GM12878 (cell line): ENCODE data around the gene CALN1. TPM values are rescaled to one million over a fixed set of nuclear protein-coding genes. Genes with fewer than 3 reads are reported as not detected.

ENCODE experiments used
- ATAC-seq: fragments of 200-7000 bp; cut with Tn5 transposase; 3 replicates; pipeline ENCODE4 v1.9.1; 2020; ENCODE audit warnings: mild to moderate bottlenecking, moderate library complexity
- BruUV-seq: library from RNA; stranded (reverse); fragments of 400-500 nt; replicated peaks from 2 replicates; lab custom pipeline; 2021; lab: Mats Ljungman, UMichigan
- CTCF ChIA-PET: fragments of 300-600 bp; sonication (Branson Sonifier 250); formaldehyde crosslinking; extraction: SDS; loops from one replicate; lab custom pipeline; 2021; ENCODE audit warnings: inconsistent platforms; lab: Yijun Ruan, JAX
- POLR2A ChIA-PET: fragments of 350-600 bp; formaldehyde crosslinking; extraction: SDS; loops from one replicate; lab custom pipeline; 2021; ENCODE audit warnings: inconsistent platforms; lab: Charles Lee
- RAD21 ChIA-PET: fragments of 300-600 bp; sonication (Branson Sonifier 250); formaldehyde crosslinking; loops from one replicate; lab custom pipeline; 2023; ENCODE audit warnings: antibody characterized with exemption; ENCODE audit not compliant: unreplicated experiment; lab: Charles Lee
- SMC1A ChIA-PET: fragments of 300-600 bp; sonication (Branson Sonifier 250); formaldehyde crosslinking; loops from one replicate; lab custom pipeline; 2023; ENCODE audit not compliant: unreplicated experiment, uncharacterized antibody; lab: Charles Lee
- DNase-seq: peaks from one replicate; pipeline ENCODE4 v3.0.0-alpha.2; 2011; ENCODE audit warnings: low read depth, low spot score
- FAIRE-seq: peaks from 3 replicates; lab custom pipeline; 2011; peaks lifted over from hg19 to GRCh38; lab: Jason Lieb, UNC
- H2AFZ ChIP-seq: 2 replicates; pipeline ENCODE4 v1.6.0; 2011; ENCODE audit warnings: low read depth, low read length, control low read depth; ENCODE audit not compliant: control insufficient read depth
- H3K27ac ChIP-seq: 2 replicates; pipeline ENCODE4 v1.5.1; 2011; ENCODE audit warnings: control low read depth; ENCODE audit not compliant: control insufficient read depth, insufficient read depth
- H3K27me3 ChIP-seq, 2 experiments: replicated peaks in 1 of 2; 2 replicates each; pipeline versions ENCODE4 v1.6.0 to v1.6.1; 2011; ENCODE audit warnings: low read length in 1 of 2; ENCODE audit not compliant: control insufficient read depth in 2 of 2, insufficient read depth in 2 of 2
- H3K36me3 ChIP-seq, 2 experiments: 2 replicates each; pipeline ENCODE4 v1.5.1; 2011; ENCODE audit warnings: low read length in 1 of 2; ENCODE audit not compliant: control insufficient read depth in 2 of 2, insufficient read depth in 2 of 2
- H3K4me1 ChIP-seq: 2 replicates; pipeline ENCODE4 v1.6.1; 2011; ENCODE audit warnings: mild to moderate bottlenecking, low read length, moderate library complexity, mixed read lengths; ENCODE audit not compliant: control insufficient read depth, insufficient read depth
- H3K4me2 ChIP-seq: 2 replicates; pipeline ENCODE4 v1.6.0; 2011; ENCODE audit warnings: control low read depth; ENCODE audit not compliant: control insufficient read depth, insufficient read depth
- H3K4me3 ChIP-seq: fragments of 200-600 bp; sonication (generic); 2 replicates; pipeline ENCODE4 v1.5.1; 2016
- H3K79me2 ChIP-seq: 2 replicates; pipeline ENCODE4 v1.6.0; 2011; ENCODE audit warnings: low read length; ENCODE audit not compliant: control insufficient read depth, insufficient read depth
- H3K9ac ChIP-seq: 2 replicates; pipeline ENCODE4 v1.8.0; 2011; ENCODE audit warnings: low read length, control low read depth, mixed read lengths; ENCODE audit not compliant: control insufficient read depth, insufficient read depth
- H3K9me3 ChIP-seq: replicated peaks from 3 replicates; pipeline ENCODE4 v1.5.1; 2011; ENCODE audit warnings: mild to moderate bottlenecking, low read length; ENCODE audit not compliant: control insufficient read depth, insufficient read depth
- H4K20me1 ChIP-seq: 2 replicates; pipeline ENCODE4 v1.6.0; 2011; ENCODE audit not compliant: control insufficient read depth, insufficient read depth
- BCL11A ChIP-seq: IDR thresholded peaks from 2 replicates; pipeline ENCODE4 v1.6.1; 2011; ENCODE audit warnings: low read depth, low read length
- BCL3 ChIP-seq: IDR thresholded peaks from 2 replicates; pipeline ENCODE4 v1.6.1; 2011; ENCODE audit warnings: borderline replicate concordance, low read depth, mild to moderate bottlenecking, moderate library complexity, low read length; ENCODE audit not compliant: insufficient read depth, poor library complexity, severe bottlenecking
- CBFB ChIP-seq: IDR thresholded peaks from 2 replicates; pipeline ENCODE4 v1.6.1; 2016; ENCODE audit warnings: antibody characterized with exemption, low read depth
- CHD2 ChIP-seq: IDR thresholded peaks from 2 replicates; pipeline ENCODE4 v1.6.1; 2011; ENCODE audit warnings: low read depth, low read length, improper control_type of control experiment, borderline replicate concordance
- ETV6 ChIP-seq, 2 experiments: fragments of 450-650 bp in 1 of 2; IDR thresholded peaks in 1 of 2; conservative IDR thresholded peaks in 1 of 2; 2 replicates each; pipeline ENCODE4 v1.6.1; 2014; ENCODE audit warnings: antibody characterized with exemption in 1 of 2, borderline replicate concordance in 1 of 2, low read depth in 1 of 2, mild to moderate bottlenecking in 1 of 2, moderate library complexity in 1 of 2
- HDGF ChIP-seq: fragments of 450-650 bp; IDR thresholded peaks from 2 replicates; pipeline ENCODE4 v1.6.1; 2016; ENCODE audit warnings: antibody characterized with exemption
- JUNB ChIP-seq: IDR thresholded peaks from 2 replicates; pipeline ENCODE4 v1.6.1; 2016; ENCODE audit warnings: antibody characterized with exemption, mild to moderate bottlenecking
- MEF2B ChIP-seq: fragments of 450-650 bp; IDR thresholded peaks from 2 replicates; pipeline ENCODE4 v1.6.1; 2018; ENCODE audit warnings: mild to moderate bottlenecking, moderate library complexity; ENCODE audit not compliant: partially characterized antibody, poor library complexity, severe bottlenecking
- MTA3 ChIP-seq: IDR thresholded peaks from 2 replicates; pipeline ENCODE4 v1.6.1; 2012; ENCODE audit warnings: low read length, inconsistent platforms, borderline replicate concordance
- RAD51 ChIP-seq: fragments of 450-650 bp; IDR thresholded peaks from 2 replicates; pipeline ENCODE4 v1.6.1; 2016; ENCODE audit warnings: moderate library complexity, mild to moderate bottlenecking, inconsistent platforms
- SMAD1 ChIP-seq: fragments of 450-650 bp; IDR thresholded peaks from 2 replicates; pipeline ENCODE4 v1.6.1; 2018; ENCODE audit warnings: mild to moderate bottlenecking, low read depth; ENCODE audit not compliant: partially characterized antibody
- SMC3 ChIP-seq: IDR thresholded peaks from 2 replicates; pipeline ENCODE4 v1.6.1; 2011; ENCODE audit warnings: low read length, improper control_type of control experiment, borderline replicate concordance
- STAT1 ChIP-seq: fragments of 450-650 bp; conservative IDR thresholded peaks from 2 replicates; pipeline ENCODE4 v1.6.1; 2014; ENCODE audit warnings: antibody characterized with exemption, mild to moderate bottlenecking
- TCF7 ChIP-seq: IDR thresholded peaks from 2 replicates; pipeline ENCODE4 v1.6.1; 2014; ENCODE audit warnings: antibody characterized with exemption, borderline replicate concordance
- WRNIP1 ChIP-seq: IDR thresholded peaks from 2 replicates; pipeline ENCODE4 v1.6.1; 2011; ENCODE audit warnings: low read depth, low read length, improper control_type of control experiment, borderline replicate concordance
- ZSCAN29 ChIP-seq: fragments of 450-650 bp; IDR thresholded peaks from 2 replicates; pipeline ENCODE4 v1.6.1; 2017; ENCODE audit warnings: mild to moderate bottlenecking, moderate library complexity
- WGBS: methylation state at CpG from one replicate; pipeline ENCODE4 v1.1.6; 2016; ENCODE audit warnings: low lambda C conversion rate; ENCODE audit not compliant: insufficient replicate concordance, insufficient coverage; ENCODE audit errors: missing lambda C conversion rate; 5-methylcytosine and 5-hydroxymethylcytosine counted together
- in situ Hi-C: fragments of 300-500 bp; cut with MboI; formaldehyde crosslinking; loops from 9 replicates; pipeline ENCODE4 v1.14.3; 2018; ENCODE audit warnings: mixed read lengths
- intact Hi-C: fragments of 100-400 bp; cut with micrococcal nuclease; formaldehyde crosslinking; loops from one replicate; pipeline ENCODE4 v1.14.2; 2022; ENCODE audit not compliant: unreplicated experiment
- polyA plus RNA-seq, 11 experiments: library from polyadenylated mRNA; depleted of rRNA in 4 of 11; unstranded in 6 of 11; stranded (reverse) in 5 of 11; fragments of >200 nt; fragmentation: Nextera tagmentation in 4 of 11; fragmentation: Illumina TruSeq in 1 of 11; extraction: Ambion mirVana in 4 of 11; extraction: Trizol in 1 of 11; gene quantifications; 1 replicate in 1 of 11; 2 replicates in 10 of 11; pipeline versions ENCODE4 v1.2.1 to v1.2.3, GENCODE V29; 2011 to 2016; ENCODE audit warnings: inconsistent platforms in 2 of 11, missing spikeins in 2 of 11, low read depth in 1 of 11
- total RNA-seq, 4 experiments: library from RNA; depleted of rRNA in 3 of 4; stranded (reverse); fragments of >200 nt in 3 of 4; fragmentation: Illumina TruSeq in 1 of 4; extraction: Trizol in 1 of 4; gene quantifications; 2 replicates each; pipeline versions ENCODE4 v1.2.1 to v1.2.3, GENCODE V29; 2013 to 2021

Gene CALN1
- total and polyA plus RNA-seq, 10 of the 15 experiments (the other 5 are each of a cell fraction or from before 2014, with no cell fraction given): 0.48 to 15.3 (median 1.6) TPM

DNA sequence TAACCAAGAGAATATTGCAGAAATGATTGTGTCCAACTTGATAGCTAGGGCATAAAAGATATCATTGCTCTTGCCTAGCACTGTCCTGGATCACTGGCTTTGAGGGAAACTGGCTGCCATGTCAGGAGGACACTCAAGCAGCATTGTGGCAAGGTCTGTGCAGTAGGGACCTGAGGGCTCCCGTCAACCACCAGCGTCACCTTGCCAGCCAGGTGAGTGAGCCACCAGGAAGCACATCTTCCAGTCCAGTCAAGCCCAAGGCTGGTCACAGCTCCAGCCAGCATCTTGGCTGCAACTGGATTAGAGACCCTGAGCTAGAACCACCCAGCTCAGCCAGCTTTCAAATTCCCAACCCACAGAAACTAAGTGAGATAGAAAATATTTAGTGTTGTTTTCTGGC, 392.7 kb downstream of the CALN1 start:
- in situ Hi-C loops: no loop called here
- WGBS: 50% methylated on average over 2 of the region's 2 CpGs
- ChIA-PET SMC1A (interaction anchor here (0.5 kb wide), 1 partner anchor 1647 kb away, joined by 3 read pairs; no protein-coding TSS in a partner anchor), CTCF (no interaction called here), POLR2A (no interaction called here)
- no peak overlapping the region for H3K9ac ChIP-seq
- BruUV-seq: no TSS peak
- no peaks in the 10 kb centered on the region for H3K27me3 ChIP-seq
- H3K9me3 ChIP-seq: no peaks in the 10 kb centered on the region
- H4K20me1 ChIP-seq: no peaks in the 10 kb centered on the region
- FAIRE-seq: no peak
- H2AFZ ChIP-seq: no peak overlapping the region
- intact Hi-C loops: no loop called here
- no peak for TF ChIP-seq STAT1
- TF ChIP-seq SMAD1: no peak
- TF ChIP-seq BCL3: no peak
- TF ChIP-seq RAD51: no peak
- no peak for TF ChIP-seq BCL11A
- TF ChIP-seq HDGF: no peak
- no peak for TF ChIP-seq CHD2
- no peak for TF ChIP-seq TCF7
- TF ChIP-seq MEF2B: no peak
- no peak for TF ChIP-seq CBFB
- no peak for TF ChIP-seq JUNB
- TF ChIP-seq ZSCAN29: no peak
- no peak for TF ChIP-seq WRNIP1
- TF ChIP-seq ETV6 (conservative IDR thresholded peaks at IDR 0.05 in 1 of 2, IDR thresholded peaks at IDR 0.05 in 1 of 2; ENCODE audit: borderline replicate concordance in 1 of 2, low read depth in 1 of 2): no peak
- TF ChIP-seq SMC3: no peak
- TF ChIP-seq MTA3: no peak
- TF ChIP-seq, all 136 proteins: peak for 0
- Histone ChIP-seq H3K4me2 (no peak overlapping the region), H3K79me2 (no peaks in the 10 kb centered on the region), H3K36me3 (no peaks in the 10 kb centered on the region), H3K27ac (no peak overlapping the region), H3K4me3 (no peak overlapping the region), H3K4me1 (no peaks in the 10 kb centered on the region)
- ATAC-seq (no peak), DNase-seq (no peak)
- RAD21 ChIA-PET: no interaction called here
